Suppressor macrophage treated with lipopolysaccharide for 4 hours (primary cell): ENCODE results near the gene EVA1B.
A peak's percentile ranks its signal among the peaks of the same experiment; 100 is the strongest.

Source experiments
- DNase-seq: peaks from one replicate; pipeline ENCODE4 v3.0.0-alpha.2; 2020

EVA1B gene, protein sequence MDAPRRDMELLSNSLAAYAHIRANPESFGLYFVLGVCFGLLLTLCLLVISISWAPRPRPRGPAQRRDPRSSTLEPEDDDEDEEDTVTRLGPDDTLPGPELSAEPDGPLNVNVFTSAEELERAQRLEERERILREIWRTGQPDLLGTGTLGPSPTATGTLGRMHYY

DNA sequence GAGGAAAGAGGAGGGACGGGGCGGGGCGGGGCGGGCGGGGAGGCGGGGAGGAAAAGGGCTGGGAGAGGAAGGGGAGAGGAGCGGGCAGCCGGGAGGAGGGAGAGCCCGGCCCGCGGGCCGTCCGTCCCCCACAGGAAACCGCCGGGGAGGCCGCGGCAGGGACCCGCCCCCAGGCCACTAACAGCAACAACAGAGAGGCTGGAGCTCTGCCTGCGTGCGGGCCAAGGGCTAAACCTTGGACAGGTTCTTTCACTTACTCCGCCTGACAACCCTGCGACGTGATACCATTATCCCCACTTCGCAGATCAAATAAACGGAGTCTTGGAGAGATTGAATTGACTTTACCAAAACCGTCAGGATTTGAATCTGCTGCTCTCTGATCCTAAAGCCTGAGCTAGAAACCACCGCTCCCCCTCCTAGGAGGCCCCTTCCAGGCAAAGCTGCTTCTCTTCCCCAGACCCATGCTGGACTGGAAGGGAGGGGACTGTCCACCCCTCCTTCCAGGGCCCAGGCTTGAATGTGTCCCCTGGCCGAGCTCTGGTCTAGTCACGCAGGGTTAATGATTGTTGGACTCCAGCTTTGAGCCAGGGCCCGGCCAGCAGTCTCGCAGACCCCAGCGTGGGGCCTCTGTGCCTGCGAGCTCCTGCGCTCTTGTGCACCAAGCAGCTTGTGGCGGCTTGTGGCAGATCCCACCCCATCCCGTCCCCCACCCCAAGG, at the start of gene EVA1B:
EVA1B (minus strand) TSS at position 10 of the 717 bp plus-strand sequence. CDS start 608 bp downstream, outside the sequence.
- DNase-seq = peak; percentile 61

DNA sequence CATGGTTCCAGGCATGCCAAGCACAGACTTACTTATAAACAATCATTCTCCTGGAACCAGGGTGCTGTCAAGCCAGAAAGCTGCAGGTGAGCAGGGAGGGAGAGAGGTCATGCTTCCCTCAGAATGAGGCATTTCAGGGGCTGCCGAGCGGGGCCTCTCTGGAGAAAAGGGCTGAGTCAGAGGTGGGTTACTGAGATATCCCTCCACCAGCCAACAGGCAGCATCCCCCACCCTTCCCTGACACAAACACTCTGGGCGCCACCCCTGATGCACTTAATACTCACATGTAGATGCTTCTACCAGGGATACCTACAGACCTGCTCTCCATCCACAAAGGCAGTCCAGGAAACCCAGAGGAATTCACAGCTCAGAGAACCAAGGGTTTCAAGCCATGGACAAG, 49.2 kb upstream of the EVA1B start:
- DNase-seq = no peak

DNA sequence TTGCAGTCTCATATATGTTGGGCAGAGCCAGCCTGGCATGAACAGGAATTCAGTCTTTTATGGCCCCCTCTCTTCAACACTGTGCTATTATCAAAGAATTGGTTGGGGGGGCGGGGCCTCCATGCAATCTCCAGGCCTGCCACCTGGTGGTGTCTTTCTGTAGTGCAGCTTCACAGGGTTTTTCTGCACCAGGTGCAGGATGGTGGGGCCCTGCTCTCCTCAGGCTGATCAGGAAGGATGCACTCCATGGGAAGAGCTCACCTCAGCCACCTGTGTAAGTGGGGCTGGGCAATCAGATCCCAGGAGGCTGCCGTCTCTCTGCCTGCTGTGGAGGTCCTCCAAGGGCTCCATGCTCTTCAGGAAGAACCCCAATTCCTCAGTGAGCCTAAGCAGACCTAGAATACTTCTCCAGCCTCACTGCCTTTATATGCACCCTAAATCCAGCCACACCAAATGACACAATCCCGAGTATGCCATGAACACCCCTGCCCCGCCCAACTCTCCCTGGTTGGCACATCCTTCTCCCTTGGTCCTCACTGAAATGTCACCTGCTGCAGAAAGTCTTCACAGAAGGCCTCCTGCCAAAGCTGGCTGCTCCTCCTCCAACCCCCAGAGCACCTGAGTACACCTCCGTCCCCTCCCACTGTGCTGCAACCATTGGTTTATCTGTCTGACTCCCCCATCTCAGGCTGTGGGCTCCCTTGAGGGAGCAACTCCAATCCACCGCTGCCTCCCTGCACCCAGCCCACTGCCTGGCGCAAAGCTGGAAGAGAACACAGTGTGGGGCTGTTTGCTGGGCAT, 45.8 kb upstream of the EVA1B start:
- DNase-seq = peak; percentile 78

DNA sequence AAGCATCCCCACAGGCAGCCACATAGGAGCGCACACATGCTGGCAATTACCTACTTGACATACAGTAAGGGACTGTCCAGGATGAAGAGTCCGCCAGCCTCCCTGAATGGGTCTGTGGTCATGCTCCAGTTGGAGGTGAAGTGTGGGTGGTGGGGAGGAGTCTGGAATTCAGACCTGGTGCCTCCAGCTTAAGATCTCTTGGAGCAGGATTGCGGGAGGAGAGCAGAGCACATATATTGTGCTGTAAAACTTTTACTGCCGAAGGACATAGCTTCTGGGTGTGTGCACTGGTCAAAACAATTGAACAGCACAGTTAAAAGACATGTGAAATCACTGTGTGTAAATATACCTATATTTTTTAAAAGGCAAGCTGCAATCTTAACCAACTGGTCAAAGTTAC, 44.4 kb upstream of the EVA1B start:
- no peak for DNase-seq

DNA sequence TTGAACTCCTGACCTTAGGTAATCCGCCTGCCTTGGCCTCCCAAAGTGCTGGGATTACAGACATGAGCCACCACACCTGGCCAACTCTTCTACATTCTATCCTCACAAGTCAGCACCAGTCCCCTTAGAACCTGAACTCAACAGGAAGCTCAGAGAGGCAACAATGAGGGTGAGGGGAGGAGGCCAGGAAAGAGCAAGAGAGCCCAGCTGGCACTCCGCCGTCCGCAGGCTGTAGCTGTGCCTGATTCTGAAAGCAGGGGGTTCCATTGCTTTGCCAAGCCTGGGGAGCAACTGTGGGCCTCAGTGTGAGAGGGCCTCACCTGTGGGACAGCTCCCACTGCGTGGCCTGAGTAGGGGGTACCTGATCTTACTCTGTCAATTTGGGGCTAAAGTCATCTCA, 43.6 kb upstream of the EVA1B start:
- no peak for DNase-seq

DNA sequence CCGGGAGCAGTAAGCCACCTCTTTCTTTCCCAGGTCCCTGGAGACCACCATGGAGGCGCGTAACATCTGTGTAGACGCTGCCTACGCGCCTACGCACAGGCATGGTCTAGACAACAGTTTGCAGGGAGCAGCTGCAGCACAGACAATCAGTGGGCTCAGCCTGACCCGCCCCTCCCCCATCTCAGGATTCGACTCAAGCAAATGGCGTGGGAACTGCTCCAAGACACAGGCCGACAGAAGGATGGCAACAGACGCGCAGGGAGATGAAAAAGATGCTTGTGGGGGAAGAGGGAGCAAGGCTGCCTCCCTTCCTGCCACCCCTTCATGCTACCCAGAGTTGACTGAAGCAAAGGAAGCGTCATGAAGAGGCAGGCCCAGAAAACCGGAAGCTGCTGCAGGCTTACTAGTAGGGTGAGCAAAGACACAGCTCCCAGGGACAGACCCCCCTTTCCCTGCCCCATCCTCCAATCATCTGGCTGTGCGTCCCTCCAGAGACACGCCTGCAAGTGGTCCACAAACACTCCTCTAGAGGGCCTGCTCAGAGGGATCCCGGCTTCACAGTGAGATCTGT, 42.7 kb upstream of the EVA1B start:
- DNase-seq = peak; percentile 65

DNA sequence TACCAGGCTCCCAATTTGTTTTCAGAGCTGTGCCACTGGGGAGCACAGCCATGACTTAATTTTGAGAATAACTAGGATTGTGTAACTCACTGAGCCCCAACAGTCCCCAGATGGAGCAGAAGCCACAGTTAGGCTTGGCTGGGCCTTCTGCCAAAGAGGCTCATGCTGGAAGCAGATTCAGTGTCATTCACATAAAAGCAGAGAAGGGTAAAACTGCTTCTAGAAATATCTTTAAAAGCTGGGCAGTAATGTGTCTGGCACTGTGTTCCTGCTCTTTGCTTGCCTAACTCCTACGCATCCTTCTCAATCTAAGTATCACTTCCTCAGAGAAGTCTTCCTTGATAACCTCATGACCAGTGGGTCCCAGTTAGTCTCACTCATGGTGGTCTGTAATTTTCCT, 41.9 kb upstream of the EVA1B start:
- DNase-seq = peak; percentile 81

DNA sequence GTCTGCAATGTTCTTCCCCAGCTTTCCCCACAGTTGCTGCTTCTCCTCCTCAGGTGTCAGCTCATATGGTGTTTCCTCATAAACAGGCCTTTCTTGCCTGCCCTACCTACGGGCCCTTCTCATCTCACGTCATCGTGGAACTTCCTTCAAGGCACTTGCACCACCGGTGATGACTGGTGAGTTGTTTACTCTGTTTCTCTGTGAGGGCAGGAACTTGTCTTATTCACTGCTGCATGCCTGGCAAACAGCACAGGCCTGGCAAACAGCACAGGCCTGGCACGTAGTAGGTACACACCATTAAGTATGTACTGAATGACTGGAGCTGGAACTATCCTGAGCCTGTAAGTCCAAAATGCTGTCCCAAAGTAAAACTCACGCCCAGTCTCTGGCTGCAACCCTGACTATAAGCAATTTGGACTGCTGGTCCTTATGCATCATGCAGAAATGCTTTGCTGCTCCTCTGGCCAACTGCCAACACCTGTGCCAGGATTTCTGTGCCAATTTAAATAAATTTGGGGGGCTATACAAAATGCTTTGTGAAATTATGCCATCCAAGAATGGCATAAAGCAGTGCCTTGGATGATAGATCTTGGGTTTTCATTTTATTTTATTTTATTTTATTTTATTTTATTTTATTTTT, 36.6 kb upstream of the EVA1B start:
- no peak for DNase-seq

DNA sequence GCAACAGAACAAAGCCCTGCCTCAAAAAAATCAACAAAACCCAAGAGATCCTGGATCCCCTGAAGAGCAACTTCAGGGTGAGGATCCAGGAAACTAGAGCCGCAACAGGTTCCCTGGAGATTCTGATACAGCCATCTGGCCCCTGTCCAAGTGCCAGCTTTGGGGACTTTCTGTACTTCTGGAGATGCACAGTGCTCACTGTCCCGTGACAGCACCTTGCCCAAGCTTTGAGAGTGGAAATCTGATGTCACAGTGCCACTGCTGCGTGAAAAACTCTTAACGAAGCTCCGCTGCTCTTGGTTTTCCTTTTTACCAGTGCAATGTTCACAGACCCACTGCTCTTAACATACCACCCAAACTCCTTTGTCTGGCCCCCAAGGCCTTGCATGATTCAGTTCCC, 35.9 kb upstream of the EVA1B start:
- no peak for DNase-seq

DNA sequence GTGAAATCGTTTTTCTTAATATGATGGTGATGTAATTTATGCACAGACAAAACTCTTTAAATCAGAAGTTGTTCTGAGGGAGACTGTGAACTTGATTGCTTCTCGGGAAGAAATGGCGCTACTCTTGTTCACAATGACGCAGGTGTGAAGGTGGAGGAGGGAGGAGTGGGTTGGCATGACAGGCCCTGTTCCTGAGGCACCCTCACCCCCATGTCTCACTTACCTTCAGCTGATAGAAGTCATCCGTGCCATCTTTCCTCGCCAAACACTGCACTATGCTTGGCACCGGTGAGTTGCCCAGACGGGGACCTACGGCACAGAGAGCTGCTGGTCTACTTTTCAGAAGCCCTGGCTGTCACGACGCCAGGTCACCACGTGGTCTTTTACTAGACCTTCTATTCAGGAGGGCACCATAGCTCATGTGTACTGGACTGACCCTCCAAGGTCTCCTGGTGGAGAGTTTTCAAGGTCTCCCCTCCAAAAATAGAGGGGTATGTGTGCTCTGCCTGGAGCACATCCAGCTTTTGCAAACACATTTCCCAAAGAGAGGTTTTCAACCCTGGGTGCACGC, 35.2 kb upstream of the EVA1B start:
- no peak for DNase-seq

DNA sequence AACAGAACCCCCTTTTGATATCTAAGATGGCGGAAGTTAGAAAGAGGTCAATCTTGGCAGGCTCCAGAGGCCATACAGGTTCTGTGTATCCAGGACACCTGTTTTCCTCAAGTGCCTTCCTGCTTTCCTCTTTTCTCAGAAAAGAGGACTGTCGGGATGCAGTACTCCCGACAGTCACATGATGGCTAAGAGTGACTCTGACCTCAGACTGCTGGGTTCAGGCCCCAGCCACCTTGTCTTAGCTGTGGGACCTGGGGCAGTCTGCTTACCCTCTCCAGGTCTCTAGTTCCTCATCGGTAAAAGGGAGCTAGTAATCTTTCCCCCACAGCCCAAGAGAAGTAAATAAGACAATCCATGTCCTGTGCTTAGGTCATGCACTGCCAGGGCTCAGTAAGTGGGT, 32.4 kb upstream of the EVA1B start:
- no peak for DNase-seq

DNA sequence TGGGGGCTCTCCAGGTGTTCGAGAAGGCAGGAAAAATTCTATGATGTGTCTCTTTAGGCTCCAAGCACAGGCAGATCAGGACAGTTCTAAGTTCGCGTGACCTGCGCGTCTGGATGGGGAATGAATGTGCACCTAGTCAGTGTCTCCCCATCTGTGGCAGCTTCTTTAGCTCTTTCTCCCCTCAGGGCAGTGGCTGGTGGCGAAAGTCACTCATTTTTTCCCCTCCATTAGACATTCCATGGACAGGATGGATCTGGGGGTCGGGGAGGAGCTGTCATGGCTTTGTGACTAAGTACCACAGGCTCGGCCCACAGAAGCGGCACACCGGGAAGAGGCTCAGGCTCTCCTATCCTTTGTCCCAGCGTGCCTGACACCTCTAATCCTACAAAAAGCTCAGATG, 31.0 kb upstream of the EVA1B start:
- no peak for DNase-seq

DNA sequence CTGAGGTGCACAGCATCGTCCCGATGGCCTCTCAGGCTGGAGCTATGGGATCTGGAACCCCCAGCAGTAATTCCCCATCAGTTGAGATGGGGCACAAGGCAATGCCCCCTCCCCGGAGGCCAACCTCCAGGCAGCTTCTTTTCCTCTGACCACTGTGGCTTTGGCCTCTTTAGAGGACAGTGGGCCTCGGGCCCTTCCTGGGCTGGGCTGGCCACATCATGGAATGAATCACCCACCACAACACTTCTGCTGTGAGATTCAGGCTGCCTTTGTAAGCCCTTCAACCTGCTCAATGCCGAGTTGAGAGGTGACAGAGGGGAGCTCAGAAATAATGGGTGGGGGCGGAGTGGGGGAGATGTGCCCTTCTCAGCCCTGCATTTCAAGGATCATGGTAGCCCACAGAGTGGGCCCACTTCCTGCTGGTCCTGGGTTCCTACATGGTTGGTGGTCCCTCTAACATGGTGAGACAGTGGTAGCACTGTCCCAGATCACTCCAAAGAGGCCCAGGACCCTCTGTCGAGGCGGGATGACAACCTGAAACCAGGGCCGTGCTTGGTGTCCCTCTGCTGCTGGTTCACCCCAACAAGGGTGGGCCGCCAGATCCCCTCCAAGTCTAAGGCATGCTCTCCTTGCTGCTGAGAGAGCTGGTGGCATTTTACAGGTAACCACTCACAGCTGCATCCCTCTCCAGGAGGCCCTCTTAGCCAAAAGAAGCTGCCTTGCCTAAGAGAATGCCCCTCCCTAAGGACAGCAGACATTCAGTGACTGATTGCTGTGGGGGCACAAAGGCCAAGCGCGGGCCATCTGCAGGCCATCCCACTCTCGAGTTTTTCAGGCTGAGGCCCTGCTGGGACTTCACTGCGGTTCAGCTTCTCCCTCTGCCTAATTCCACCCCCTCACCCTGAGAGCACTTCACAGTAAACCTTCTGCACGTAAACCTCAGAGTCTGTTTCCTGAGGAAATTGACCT, 29.7 kb upstream of the EVA1B start:
- no peak for DNase-seq

DNA sequence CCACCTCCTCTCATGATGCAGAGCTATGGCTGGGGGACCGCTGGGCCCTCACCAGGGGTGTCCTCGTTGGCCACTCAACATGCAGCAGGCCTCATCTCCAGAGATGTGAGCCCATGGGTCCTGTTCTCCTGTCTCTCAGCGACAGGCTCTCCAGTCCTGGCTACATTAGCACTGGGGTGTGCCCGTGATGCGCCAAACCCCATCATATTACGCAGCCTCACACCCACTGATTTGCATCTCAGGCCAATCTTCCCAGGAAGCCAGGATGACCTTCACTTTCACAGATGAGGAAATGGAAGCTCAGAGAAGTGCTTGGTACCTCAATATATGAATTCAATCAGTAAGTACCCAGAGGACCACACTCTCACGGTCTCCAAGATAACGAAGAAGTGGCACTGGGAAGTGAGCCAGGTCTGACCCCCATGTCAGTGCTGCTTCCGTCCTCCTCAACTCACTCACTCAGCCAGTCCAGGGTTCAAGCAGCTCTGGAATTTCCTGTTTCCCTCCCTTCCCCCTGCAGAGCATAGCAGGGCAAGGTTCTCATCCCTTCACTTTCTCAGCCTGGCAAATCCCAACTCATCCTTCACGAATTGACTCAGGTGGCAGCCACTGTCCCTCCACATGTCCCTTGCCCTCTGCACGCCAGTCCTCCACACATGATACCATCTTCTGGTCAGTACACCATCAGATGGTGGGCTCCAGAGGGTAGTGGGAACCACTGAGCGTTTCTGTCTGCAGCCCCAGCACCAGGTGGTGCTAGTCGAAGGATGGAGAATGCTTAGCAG, 28.9 kb upstream of the EVA1B start:
- DNase-seq = no peak

DNA sequence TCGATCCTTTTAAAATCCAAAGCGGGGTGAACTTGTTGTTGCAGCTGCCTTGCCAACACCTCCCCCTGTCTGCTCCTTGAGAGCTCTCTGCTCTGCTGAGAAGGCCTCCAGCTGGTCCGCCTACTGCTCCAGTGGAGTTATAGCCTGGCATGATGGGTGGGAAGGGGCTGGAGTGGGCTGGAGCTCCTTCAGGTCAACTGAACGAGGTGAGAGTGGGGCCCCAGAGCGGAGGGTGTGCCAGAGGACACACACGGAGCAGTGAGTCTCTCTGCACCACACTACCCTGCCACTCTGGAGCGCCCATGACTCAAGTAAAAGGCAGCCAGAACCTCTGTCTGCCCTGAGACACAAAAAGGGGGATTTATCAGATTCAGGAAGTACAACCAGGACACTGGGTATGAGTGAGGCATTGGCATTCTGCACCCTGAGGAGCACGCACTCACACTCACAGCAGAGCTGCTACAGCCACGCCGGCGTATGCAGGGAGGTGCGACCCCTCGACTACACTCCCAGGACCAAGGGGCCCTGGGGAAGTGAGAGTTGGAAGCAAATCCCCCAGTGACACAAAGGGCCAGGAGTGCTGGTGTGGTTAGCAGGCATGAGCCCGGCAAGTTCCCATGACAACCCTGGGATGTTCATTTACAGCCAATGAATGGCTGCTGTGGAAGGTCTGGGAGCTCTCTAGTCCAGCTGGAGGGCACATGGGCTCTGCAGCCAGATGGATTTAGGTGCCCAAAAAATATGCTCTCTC, 28.0 kb upstream of the EVA1B start:
- peak; percentile 59 for DNase-seq

DNA sequence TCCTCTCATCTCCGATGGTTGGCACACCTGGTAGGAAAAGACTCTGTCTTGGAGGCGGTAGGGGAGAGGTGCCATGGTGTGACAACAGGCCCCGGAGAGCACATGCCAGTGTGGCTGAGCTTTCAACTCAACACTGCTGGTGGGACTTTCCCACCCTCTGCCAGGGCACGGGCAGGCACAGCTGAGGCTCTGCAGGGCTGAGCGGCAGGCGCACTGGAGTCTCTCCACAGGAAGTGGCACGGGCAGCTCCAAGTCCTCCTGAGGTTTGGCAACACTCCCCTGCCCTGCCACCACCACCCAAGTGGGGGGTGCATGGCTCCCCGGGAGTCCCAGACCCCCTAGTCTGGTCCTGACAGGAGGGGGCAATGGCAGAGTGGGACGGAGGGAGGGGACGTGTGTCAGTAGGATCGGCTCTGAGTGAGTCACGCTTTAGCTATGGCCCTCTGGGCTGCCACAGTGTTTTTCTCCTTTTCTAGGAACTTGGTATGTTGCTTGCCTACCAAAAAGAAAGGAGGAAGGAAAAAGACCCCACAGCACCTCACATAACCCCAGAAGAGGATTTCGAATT, 27.3 kb upstream of the EVA1B start:
- peak; percentile 48 for DNase-seq

DNA sequence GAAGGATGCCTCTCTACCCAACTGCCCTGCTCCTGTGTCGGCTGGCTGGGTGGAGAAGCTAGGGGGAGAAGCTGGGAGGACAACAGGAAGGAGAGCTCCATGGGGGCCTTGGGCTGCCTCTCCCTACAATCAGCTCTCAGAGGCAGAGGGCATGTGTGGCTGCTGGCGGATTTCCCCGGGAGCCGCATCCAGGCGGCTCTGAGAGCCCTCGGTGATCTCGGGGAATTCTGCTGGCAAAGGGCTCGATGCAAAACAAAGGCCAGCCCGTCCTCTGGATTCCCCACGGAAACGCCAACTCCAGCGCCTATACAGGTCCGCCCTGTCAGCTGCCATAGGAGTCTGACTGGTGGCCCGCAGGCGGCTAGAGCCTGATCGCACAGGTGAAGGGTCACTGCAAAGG, 26.4 kb upstream of the EVA1B start:
- DNase-seq = no peak

DNA sequence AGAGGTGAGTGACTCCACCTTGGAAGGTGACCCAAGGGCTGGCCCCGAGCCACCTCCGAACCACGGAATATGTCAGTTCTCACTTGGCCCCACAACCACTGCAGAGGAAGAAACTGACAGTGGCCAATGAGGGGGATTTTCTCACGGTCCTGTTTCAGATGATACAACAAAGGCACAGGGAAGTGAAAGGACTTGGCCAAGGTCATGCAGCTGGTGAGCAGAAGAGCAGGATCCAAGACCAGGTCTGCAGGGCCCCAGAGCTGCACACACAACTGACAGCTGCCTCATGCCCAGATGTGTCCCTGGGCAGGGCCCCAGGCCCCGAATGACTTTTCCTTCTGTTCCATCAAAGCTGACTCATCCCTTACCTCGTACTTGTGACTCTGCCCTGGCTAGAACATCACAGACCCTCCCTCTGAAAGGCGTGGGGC, 25.8 kb upstream of the EVA1B start:
- peak; percentile 59 for DNase-seq

DNA sequence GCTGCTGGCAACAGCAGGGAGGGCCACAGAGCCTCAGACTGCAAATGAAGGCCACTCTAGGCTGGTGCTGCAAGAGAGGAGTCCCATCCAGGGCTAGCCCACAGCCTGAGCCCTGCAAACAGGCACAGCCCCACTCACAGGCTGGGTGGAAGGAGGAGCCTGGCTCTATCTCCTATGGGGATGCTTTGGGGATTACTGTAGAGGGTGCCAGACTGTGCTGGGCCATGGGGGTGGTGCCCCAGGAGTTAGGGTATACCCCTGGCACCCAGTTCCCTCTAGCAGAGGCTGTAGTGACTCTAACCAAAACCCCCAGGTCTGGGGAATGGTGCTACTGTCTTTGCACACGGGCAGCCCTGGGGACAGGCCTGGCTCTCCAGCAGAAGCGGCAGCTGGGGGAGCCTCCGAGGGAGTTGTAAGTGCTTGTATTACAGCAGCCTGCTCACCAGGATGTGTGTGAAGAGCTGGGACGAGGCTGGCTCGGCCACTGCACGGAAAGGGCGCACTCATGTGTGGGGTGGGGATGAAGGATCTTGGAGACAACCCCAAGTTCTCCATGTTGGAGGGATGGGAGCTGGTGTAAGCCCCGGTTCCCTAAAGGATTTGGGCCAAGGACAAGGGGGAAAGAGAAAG, 23.4 kb upstream of the EVA1B start:
- DNase-seq = no peak
